Stimulated activated naive CD4-positive, alpha-beta T cell (primary cell): ENCODE measurements around the gene TRAPPC3.
"Not testable (repeated sequence)": the region's sequence is repeated elsewhere in the genome, so short reads cannot be mapped to it uniquely, and the experiment has no call there.

Source experiments
- DNase-seq, 6 experiments: peaks; one replicate each; lab custom pipeline; 2025; lab: John Stamatoyannopoulos, UW

The TRAPPC3 gene

DNA sequence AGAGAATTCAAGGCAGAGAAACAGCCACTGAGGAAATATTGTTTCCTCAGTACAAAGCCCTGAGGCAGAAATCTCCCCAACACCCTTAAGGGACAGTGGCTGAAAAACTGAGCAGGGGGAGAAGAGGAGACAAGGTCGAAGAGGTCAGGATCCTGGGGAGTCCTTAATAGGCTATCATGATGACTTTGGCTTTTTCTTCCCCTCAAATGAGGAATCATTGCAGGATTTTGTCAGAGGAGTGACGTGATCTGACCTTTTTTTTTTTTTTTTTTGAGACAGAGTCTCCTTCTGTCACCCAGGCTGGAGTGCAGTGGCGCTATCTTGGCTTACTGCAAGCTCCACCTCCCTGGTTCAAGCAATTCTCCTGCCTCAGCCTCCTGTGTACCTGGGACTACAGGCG, 16.9 kb upstream of the TRAPPC3 start:
- DNase-seq, result no peak

GRCh38 chr1:36165145-36165544, 15.9 kb upstream of the TRAPPC3 start:
- no peak for DNase-seq

GRCh38 chr1:36164361-36164760, 15.1 kb upstream of the TRAPPC3 start:
- no peak for DNase-seq

DNA sequence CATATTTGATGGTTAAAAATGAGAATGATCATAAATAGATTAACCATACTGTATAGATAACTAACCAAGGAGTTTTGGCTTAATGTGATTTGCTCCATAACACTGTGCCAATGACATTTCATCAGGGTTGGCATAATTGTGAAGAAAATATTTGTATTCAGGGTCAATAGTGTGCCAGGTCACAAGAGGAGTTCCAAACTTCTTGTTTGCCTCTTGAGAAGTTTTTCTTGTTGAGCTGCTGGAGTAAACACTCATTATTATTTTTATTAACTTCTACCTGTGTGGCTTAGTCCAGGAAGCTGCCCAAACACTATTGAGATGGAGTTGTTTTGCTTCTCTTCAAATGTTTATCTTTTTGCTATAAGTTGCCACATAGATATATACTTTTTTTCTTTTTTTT, 14.1 kb upstream of the TRAPPC3 start:
- no peak for DNase-seq

DNA sequence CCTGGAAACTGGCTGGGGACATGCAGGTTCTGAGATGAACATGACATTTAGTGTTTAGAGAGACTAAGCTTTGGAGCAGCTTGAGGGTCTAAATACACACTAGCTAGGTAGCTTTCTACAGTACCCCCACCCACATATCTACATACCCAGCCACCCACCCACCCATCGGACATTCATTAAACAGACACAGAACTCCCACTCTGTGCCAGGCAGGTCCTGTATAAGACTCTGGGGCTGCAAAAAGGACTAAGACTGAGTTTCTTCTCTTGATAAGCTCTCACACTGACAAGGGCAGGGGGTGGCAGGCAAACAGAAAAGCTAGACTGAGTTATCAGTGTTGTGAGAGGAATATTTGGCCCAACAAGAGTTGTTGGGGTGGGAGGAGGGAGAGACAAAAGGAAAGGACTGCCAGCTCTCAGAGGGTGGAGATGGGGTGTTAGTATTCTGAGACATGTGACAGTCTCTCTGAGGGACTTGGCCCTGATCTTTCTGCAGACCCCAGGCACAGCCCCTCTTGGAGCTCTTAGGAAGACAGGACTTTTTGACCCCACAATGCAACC, 13.5 kb upstream of the TRAPPC3 start:
- DNase-seq, result no peak

- DNase-seq, result peak; percentile 30 to 78 (median 70)
Measured at GRCh38 chr1:36161641-36162531, 12.6 kb upstream of the TRAPPC3 start.

DNA sequence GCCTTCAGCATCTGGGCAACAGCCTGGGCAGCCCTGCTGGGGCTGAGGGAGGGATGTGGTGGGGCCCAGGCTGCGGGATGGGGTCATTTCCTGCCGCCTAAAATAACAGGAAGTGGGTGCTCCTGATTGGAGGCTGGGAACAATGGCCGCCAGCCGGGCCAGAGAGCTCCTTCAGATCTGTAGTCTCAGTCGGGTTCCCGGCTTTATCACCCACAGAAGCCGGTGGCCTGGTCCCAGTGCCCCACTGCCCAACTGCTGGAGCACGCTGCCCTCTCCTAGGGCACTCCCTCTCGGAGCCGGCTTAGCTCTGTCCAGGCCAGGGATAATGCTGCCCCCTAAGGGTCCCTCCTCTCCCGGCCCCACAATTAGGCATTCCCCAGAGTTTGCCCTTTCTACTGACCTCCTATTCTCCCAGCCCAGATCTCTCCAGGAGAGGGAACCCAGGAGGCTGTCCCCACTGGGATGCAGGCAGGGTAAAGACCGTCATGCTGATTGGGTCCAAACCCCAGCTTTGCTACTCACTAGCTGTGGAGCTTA, 11.7 kb upstream of the TRAPPC3 start:
- peak; percentile 19 to 64 (median 50) for DNase-seq

- no peak for DNase-seq
Measured at GRCh38 chr1:36160388-36160948, 11.2 kb upstream of the TRAPPC3 start.

DNA sequence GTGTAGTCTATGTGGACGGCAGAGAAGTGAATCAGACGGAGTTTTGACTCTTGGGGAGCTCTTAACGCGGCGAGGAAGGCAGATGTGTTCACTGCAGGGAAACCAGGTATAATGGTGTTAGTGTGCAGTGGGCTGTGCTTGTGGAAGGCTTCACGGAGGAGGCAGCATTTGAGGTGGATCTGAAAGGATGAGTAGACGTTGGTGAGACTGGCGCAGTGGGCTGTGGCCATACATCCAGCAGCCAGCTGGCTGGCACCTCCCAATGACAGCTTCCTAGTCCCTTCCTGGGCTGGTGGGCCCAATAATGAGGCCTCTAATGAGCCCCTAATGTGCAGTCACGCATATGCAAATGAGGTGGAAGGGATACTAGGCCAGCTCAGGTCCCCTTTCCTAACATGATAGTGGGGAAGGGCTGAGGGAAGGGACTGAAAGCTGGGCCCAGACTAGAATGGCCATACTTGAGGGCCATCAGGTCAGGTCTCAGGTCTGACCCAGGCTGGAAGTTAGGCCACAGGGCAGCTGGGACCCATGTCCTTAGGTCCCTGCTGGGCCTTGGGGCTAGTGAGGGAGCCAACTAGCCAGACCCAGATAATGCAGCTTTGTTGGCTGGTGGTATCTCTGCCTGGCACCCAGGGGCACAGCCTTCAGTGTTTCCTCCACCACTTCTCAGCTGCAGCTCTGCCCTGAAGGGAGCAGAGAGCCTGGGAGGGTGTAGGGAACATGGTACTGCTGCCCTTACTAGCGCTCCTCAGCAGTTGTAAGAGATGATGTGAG, 10.5 kb upstream of the TRAPPC3 start:
- no peak for DNase-seq

- DNase-seq, result not testable (repeated sequence)
Measured at GRCh38 chr1:36158827-36159252, 9.6 kb upstream of the TRAPPC3 start.

DNA sequence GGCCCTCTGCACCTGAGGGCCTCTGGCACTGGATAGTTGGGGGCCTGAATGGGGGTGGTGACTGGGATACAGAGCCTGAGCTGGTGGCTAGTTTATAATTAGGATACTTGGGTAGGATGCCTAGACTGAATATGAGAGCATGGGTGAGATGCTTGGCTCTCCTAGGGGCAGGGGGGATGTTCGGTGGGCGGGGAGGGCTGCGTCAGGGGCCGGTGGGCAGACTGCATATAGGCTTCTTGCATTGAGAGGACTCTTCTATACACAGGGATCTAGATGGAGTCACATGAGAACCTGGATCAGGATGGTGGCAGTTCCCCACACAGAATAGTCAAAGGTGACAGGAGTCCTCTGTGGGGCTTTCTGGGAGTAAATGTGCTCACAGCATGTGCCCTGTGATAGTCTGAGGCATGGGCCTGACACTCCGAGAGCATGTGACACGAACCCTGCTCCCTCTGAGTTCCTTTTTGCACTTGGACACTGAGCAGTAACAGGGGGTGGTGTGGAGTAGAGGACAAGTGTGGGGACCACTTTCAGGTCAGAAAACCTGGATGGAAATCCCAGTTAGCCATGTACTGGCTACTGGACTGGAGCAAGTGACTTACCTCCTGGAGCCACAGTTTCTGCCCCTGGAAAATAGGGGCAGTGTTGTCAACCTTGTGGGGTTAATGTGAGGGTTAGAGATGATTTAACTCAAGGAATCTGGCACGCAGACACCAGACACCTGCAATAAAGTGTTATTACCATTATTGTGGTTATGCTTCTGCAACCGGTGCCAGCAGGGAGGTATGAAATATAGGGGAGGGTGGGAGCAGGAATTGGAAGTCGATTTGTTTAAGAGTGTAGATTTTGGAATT, 8.9 kb upstream of the TRAPPC3 start:
- DNase-seq, result no peak

GRCh38 chr1:36157115-36157903, 8.0 kb upstream of the TRAPPC3 start:
- DNase-seq, result peak in 1 of 6 experiments; percentile 8

DNA sequence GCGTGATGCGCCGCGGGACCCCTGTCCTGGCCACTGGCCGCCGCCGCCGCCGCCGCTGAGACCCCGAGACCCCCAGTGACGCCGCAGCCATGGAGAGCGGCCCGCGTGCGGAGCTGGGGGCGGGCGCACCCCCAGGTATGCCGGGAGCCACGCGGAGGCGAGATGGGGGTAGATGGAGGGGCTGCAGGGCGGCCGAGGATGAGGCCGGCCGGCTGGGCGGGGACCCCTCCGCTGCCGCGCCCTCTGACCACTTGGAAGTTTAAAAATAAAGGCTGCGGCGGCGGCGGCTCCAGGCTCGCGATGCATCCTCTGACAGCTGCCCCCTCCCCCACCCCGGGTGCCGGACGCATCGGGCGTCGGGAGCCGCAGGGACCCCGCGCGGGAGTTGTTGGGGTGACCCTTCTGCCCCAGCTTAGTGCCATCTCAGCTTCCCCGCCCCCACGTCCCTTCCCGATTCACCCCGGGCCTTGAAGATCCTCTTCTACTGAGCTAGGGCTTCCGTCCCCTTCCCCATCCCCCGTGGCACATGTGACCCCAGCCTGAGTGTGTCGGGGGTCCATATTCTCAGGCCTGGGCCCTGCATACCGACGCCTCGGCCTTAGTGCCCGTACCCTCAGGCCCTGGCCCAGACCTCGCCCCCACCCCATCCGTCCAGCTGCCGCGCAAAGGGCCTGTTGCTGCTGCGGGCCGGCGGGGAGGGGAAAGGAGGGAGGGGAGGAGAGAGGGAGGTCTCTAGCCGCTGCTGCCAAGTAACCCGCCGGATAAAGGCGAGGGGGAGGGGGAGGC, 7.2 kb upstream of the TRAPPC3 start:
- peak; percentile 39 to 78 (median 58) for DNase-seq

DNA sequence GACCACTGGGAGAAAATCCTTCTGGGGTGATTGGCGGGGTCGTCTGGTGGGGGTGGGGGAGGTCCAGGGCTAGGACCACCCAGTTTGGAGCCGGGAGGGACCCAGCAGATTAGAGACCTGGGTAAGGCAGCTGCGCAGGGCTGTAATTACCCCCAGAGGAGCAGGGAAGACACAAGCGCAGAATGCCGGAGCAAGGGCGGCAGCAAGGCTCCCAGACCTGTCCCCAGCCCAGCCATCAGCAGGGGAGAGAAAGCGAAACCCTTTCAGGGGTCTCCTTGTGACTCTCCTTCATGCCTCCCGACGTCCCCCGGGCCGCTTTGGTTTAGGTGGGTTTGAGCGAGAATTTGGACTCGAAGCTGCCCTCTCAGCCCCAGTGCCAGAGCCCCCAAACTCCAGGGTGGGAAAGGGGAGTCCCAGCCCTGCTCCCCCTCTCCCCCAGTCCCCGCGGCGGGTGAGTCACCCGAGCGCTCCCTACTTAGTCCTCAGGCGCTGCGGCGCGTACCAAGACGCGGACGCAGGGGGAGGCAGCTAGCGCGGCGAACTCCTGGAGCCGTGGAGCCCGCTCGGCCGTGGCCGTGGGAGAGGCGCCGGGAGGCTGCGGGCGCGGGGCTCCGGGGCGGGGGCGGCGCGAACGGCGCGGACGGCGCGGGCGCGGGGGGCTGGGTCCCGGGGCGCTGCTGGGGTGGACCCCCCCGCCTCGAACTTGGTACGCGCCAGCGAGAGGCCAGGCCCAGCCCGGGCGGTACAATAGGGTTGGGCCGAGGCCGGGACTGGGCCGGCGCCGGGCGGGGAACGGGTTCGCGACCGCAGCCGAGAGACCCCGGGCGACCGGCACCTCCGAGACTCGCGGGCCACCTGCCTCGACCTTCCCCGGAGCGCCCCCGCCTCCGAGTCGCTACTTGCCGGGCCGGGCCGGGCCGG, 6.4 kb upstream of the TRAPPC3 start, which contains the start of gene MAP7D1:
TSS of gene MAP7D1 (plus strand) at position 753 of the 921 bp plus-strand sequence. CDS start 258 bp downstream, outside the sequence.
- DNase-seq, result peak; percentile 76 to 96 (median 88)

DNA sequence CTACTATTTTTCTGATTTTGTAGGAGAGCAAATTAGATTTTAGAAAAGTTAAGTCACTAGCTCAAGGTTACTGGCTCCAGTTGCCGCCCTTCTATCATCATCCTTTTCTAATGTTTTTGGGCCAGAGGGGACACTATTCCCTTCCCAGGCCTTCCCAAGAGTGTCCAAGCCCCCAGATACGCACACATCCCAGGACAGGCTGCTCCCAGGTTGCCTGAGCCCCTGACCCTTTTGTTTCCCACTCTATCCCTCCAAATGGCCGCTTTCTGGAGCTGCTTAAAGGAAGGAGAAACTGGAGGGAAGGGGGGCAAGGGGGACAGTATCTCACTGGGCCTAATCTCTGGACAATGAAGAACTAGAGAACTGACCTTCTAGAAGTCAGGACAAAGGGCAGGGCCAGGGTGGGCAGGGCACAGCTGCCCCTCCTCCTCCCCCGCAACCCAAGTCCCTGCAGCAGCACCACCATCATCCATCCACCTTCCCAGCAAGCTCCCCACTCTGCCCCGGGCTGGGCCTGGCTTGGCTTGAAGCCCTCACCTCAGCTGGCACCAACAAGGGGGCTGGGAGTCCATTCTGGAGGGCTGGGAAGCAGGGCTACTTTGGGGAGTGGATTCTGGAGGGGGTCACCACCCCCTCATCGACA, 5.6 kb upstream of the TRAPPC3 start:
- DNase-seq, result peak in 1 of 6 experiments; percentile 12

- DNase-seq, result no peak
Measured at GRCh38 chr1:36154335-36154734, 5.0 kb upstream of the TRAPPC3 start.

- DNase-seq, result no peak
Measured at GRCh38 chr1:36153476-36153875, 4.2 kb upstream of the TRAPPC3 start.

GRCh38 chr1:36151845-36152203, 2.5 kb upstream of the TRAPPC3 start:
- DNase-seq, result peak; percentile 27 to 64 (median 46)
